Naive thymus-derived CD8-positive, alpha-beta T cell (primary cell): Measurements from ENCODE around the gene CCDC86. TPM values are rescaled to one million over a fixed set of nuclear protein-coding genes. Genes with fewer than 3 reads are reported as not detected.
A peak's percentile ranks its signal among the peaks of the same experiment; 100 is the strongest.

Experiments
- ATAC-seq, 2 donors: fragments of 150-1000 bp; cut with Tn5 transposase in 1 of 2; sonication (Bioruptor Pico), chemical (Tn5 transposase) in 1 of 2; 1 replicate in 1 of 2; 2 replicates in 1 of 2; pipeline ENCODE4 v1.10.0; 2021; ENCODE audit warnings: mild to moderate bottlenecking in 2 of 2, moderate library complexity in 2 of 2
- POLR2A ChIA-PET: fragments of 350-600 bp; sonication (Branson Sonifier 250); formaldehyde crosslinking; loops from one replicate; lab custom pipeline; 2021; ENCODE audit warnings: antibody characterized with exemption; lab: Charles Lee
- DNase-seq, 10 donors: peaks; one replicate each; pipeline versions ENCODE4 v3.0.0 to v3.0.0-alpha.2; 2020 to 2022
- H3K27ac Mint-ChIP-seq, 10 donors: one replicate each; pipeline ENCODE4 v1.8.0; 2020 to 2022; ENCODE audit warnings: mild to moderate bottlenecking in 10 of 10, mixed read lengths in 10 of 10, moderate library complexity in 4 of 10, inconsistent platforms in 1 of 10
- H3K27me3 Mint-ChIP-seq, 5 donors: one replicate each; pipeline ENCODE4 v1.8.0; 2021 to 2022; ENCODE audit warnings: mixed read lengths in 5 of 5
- H3K36me3 Mint-ChIP-seq, 3 donors: one replicate each; pipeline ENCODE4 v1.8.0; 2020 to 2022; ENCODE audit warnings: mixed read lengths in 3 of 3, mild to moderate bottlenecking in 2 of 3, inconsistent platforms in 1 of 3
- H3K4me1 Mint-ChIP-seq, 4 donors: one replicate each; pipeline ENCODE4 v1.8.0; 2021 to 2022; ENCODE audit warnings: mixed read lengths in 4 of 4
- H3K4me3 Mint-ChIP-seq, 10 donors: one replicate each; pipeline ENCODE4 v1.8.0; 2020 to 2022; ENCODE audit warnings: mild to moderate bottlenecking in 10 of 10, mixed read lengths in 10 of 10, moderate library complexity in 6 of 10, inconsistent platforms in 1 of 10
- H3K9me3 Mint-ChIP-seq, 9 donors: one replicate each; pipeline ENCODE4 v1.8.0; 2020 to 2022; ENCODE audit warnings: mixed read lengths in 9 of 9, mild to moderate bottlenecking in 3 of 9, inconsistent platforms in 1 of 9, moderate library complexity in 1 of 9
- polyA plus RNA-seq, 3 donors: library from polyadenylated mRNA; unstranded; fragments of 300-500 nt; fragmentation: Illumina TruSeq; gene quantifications; one replicate each; pipeline ENCODE4 v1.2.3, GENCODE V29; 2021
- total RNA-seq, 8 experiments: library from RNA in 2 of 8; stranded (reverse) in 2 of 8; gene quantifications; one replicate each; pipeline ENCODE4 v1.2.3 and lab custom pipeline; 2021 to 2026

CCDC86 gene
- total and polyA plus RNA-seq, 5 experiments from 2014 or later = 10.8 to 27.1 (median 12.0) TPM

DNA sequence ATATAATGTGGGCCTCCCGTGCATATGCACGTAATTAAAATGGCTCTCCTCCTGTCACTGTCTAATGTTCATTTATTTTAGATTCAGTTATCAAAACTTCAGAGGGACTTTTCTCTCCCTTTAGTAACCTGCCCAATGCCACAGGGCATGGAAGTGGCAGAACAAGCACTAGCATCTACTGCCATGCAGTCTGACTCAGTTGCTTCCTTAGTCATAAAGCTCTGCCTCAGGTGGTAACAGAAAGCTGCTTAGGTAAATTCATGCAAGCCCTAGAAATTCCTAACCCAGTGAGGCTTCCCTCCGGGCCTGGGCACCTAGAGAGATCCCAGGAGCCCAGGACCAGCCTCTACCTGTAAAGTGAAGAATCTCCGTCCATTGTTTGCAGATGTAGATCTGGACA is 55.6 kb downstream of the CCDC86 start:
- POLR2A ChIA-PET = interaction anchor here (0.8 kb wide), 1 partner anchor 133 kb away, joined by 3 read pairs; no protein-coding TSS in a partner anchor
- Mint-ChIP-seq H3K27me3 (no peaks in the 10 kb centered on the region), H3K27ac (peak overlapping the region in 2 of 10 donors; percentile 67 to 92), H3K4me1 (peaks cover 4 to 10% (median 6%) of the 10 kb centered on the region in 4 donors), H3K36me3 (peaks cover 11 to 96% (median 23%) of the 10 kb centered on the region in 3 donors), H3K4me3 (no peak overlapping the region), H3K9me3 (no peaks in the 10 kb centered on the region)
- ATAC-seq (no peak), DNase-seq (no peak)

DNA sequence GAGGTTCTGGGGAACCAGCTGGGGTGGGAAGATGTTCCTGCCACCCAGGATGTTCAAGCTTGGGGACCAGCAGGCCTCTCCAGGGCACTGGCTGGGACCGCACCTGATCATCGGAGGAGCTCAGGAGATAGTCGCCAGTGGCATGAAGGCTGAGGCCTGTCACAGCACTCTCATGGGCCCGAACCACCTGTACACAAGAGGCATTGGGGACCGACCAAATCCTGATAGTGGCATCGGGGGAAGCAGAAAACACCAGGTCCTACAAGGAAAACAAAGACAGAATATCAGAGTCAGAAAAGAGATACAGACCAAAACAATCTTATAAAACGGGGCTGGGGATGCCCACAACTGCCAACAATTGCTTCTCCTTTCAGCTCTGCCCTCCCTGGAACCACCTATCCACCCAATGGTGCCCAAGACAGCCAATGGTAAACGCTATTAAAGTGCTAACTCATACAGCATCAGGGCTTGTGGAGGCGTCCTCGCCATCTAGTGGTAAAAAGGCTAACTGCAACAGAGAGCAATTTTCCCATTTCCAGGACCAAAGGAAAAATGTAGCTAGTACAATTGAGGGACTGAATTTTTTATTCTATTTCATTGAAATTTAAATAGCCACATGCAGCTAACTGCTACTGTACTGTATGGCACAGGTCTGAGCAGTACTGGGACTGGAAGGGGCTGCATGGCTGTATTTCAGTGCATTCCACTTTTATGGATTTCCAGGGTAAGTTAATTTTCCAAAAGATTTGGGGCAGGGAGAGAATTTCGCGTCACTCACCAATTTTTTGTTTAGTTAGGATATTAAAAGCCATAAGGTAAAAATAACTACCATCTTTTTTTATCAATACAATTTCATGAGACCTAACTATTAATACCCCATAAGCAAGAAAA is 57.4 kb downstream of the CCDC86 start:
- Mint-ChIP-seq H3K27ac (peak overlapping the region in 5 of 10 donors; percentile 1 to 81 (median 20)), H3K9me3 (no peaks in the 10 kb centered on the region), H3K4me3 (no peak overlapping the region), H3K27me3 (no peaks in the 10 kb centered on the region), H3K36me3 (peaks cover 9 to 92% (median 24%) of the 10 kb centered on the region in 3 donors), H3K4me1 (peaks cover 13 to 26% (median 16%) of the 10 kb centered on the region in 4 donors)
- POLR2A ChIA-PET = interaction anchor here (0.7 to 0.9 kb wide), 2 partner anchors 48 to 230 kb away, joined by 3 read pairs; no protein-coding TSS in a partner anchor
- DNase-seq (peak in 5 of 10 donors; percentile 31 to 63 (median 52)), ATAC-seq (peak; percentile 89)

DNA sequence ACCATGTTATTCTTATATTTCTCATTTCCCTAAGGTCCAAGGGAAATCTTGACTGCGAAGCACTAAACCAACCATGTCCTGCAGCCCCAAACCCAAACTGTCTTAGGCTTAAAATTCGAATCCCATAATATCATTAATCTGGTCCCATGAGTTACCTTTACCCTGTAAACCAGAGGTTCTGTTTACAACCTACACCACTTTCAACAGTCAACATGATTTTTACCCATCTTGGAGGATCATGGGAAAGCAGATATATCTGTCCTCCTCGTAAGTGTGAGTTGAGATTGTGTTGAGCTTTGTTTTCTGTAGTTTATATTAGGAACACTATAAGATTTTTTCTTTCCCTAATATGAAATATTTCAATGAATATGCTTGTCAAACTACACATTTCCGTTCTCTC is 58.1 kb downstream of the CCDC86 start:
- H3K36me3 Mint-ChIP-seq = peaks cover 6 to 85% (median 20%) of the 10 kb centered on the region in 3 donors
- H3K9me3 Mint-ChIP-seq = no peaks in the 10 kb centered on the region
- H3K27ac Mint-ChIP-seq = peak overlapping the region in 1 of 10 donors; percentile 24
- POLR2A ChIA-PET = no interaction called here
- no peak for DNase-seq
- ATAC-seq = no peak
- no peak overlapping the region for H3K4me3 Mint-ChIP-seq
- H3K4me1 Mint-ChIP-seq = peaks cover 16 to 31% (median 23%) of the 10 kb centered on the region in 4 donors
- H3K27me3 Mint-ChIP-seq = no peaks in the 10 kb centered on the region

Other genes with a start within 250 kb of the CCDC86 start
- gene MS4A8, start 142.5 kb upstream of the CCDC86 start, total RNA-seq = not detected
- not detected for gene MS4A8, start 142.5 kb upstream of the CCDC86 start, polyA plus RNA-seq
- gene MS4A18, start 117.4 kb upstream of the CCDC86 start, total RNA-seq = not detected
- not detected for gene MS4A18, start 117.4 kb upstream of the CCDC86 start, polyA plus RNA-seq
- gene MS4A15, start 85.2 kb upstream of the CCDC86 start, total RNA-seq = not detected
- gene MS4A15, start 85.2 kb upstream of the CCDC86 start, polyA plus RNA-seq = not detected
- not detected for gene MS4A10, start 56.8 kb upstream of the CCDC86 start, total RNA-seq
- gene MS4A10, start 56.8 kb upstream of the CCDC86 start, polyA plus RNA-seq = not detected
- under 1 TPM in 1 of 2 experiments, not detected in 1; 0.16 TPM for gene PTGDR2, start 13.8 kb downstream of the CCDC86 start, total RNA-seq
- under 1 TPM in 1 of 3 donors, not detected in 2; 0.16 TPM for gene PTGDR2, start 13.8 kb downstream of the CCDC86 start, polyA plus RNA-seq
- gene ZP1, start 25.4 kb downstream of the CCDC86 start, total RNA-seq = not detected
- gene ZP1, start 25.4 kb downstream of the CCDC86 start, polyA plus RNA-seq = not detected
- 10 to 100 TPM; 94.0 to 98.8 TPM for gene PRPF19, start 64.5 kb downstream of the CCDC86 start, total RNA-seq
- gene PRPF19, start 64.5 kb downstream of the CCDC86 start, polyA plus RNA-seq = 10 to 100 TPM; 14.2 to 19.5 (median 17.8) TPM
- gene TMEM109, start 72.0 kb downstream of the CCDC86 start, total RNA-seq = 10 to 100 TPM; 52.4 to 60.5 TPM
- gene TMEM109, start 72.0 kb downstream of the CCDC86 start, polyA plus RNA-seq = 100 to 1,000 TPM; 216 to 295 (median 272) TPM
- gene TMEM132A, start 82.3 kb downstream of the CCDC86 start, total RNA-seq = under 1 TPM in 1 of 2 experiments, not detected in 1; 0.88 TPM
- not detected for gene TMEM132A, start 82.3 kb downstream of the CCDC86 start, polyA plus RNA-seq
- 10 to 100 TPM; 13.6 to 14.9 TPM for gene SLC15A3, start 110.1 kb downstream of the CCDC86 start, total RNA-seq
- 1 to 10 TPM in 2 of 3 donors, under 1 TPM in 1; 0.90 to 3.4 (median 1.0) TPM for gene SLC15A3, start 110.1 kb downstream of the CCDC86 start, polyA plus RNA-seq
- gene CD6, start 129.6 kb downstream of the CCDC86 start, total RNA-seq = 100 to 1,000 TPM; 384 to 405 TPM
- gene CD6, start 129.6 kb downstream of the CCDC86 start, polyA plus RNA-seq = 100 to 1,000 TPM; 150 to 199 (median 153) TPM